Stimulated activated effector memory CD8-positive, alpha-beta T cell treated with anti-CD3 and anti-CD28 coated beads, Interleukin-12 subunit alpha, Interleukin-12 subunit beta, amount 100 ng/mL, for 72 hours (primary cell): ENCODE results near the gene STK11.
A peak's percentile ranks its signal among the peaks of the same experiment; 100 is the strongest.

Experiments
- ATAC-seq: fragments of 150-1000 bp; cut with Tn5 transposase; 2 replicates; pipeline ENCODE4 v1.10.0; 2021
- DNase-seq, 2 donors: peaks; one replicate each; pipeline ENCODE4 v3.0.0; 2021 to 2022; ENCODE audit warnings: low spot score in 2 of 2
- H3K27ac Mint-ChIP-seq: one replicate; pipeline ENCODE4 v1.8.0; 2022; ENCODE audit warnings: mild to moderate bottlenecking, mixed read lengths
- H3K36me3 Mint-ChIP-seq: one replicate; pipeline ENCODE4 v1.8.0; 2022; ENCODE audit warnings: mild to moderate bottlenecking, mixed read lengths
- H3K4me1 Mint-ChIP-seq: one replicate; pipeline ENCODE4 v1.8.0; 2022; ENCODE audit warnings: mixed read lengths
- H3K4me3 Mint-ChIP-seq: one replicate; pipeline ENCODE4 v1.8.0; 2022; ENCODE audit warnings: mild to moderate bottlenecking, mixed read lengths
- H3K9me3 Mint-ChIP-seq: one replicate; pipeline ENCODE4 v1.8.0; 2022; ENCODE audit warnings: mixed read lengths

The STK11 gene

DNA sequence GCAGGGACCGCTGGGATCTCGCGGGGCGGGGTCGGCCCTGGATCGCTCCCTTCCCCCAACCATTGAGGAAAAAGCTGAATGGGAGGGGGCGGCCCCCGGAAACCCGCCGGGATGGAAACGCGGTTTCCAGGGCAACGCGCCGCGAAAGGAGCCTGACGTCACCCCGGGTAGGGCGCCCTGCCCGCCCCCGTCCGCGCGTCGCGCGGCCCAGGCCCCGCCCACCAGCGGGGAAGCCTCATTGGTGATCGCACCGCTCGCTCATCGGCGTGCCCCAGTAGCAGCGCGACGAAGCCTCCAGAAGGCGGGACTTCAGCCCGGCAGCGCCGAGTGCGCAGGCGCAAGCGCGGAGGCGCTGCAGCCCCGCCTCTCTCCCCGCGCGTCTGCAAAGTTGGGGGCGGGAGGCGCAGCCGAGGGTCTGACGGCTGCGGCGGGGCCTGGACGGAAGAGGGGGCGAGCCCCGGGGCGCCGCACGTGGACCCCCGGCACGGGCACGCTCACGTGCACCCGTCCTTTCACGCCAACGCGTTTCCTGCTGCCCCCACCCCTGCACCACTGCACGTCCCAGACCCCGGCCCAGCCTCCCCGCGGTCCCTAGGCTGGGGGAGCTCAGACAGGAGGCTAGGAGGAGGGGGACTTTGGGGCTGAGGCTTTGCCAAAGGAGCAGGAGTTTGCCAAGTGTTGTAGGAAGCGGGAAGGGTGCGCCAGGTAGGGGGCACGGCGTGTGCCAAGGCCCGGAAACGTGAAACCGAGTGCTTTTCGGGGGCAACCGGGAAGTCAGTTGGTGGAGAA lies 55.4 kb downstream of the STK11 start:
- DNase-seq, result peak; percentile 96 to 98
- peak overlapping the region; percentile 98 for H3K4me3 Mint-ChIP-seq
- no peaks in the 10 kb centered on the region for H3K9me3 Mint-ChIP-seq
- ATAC-seq, result peak; percentile 85
- H3K27ac Mint-ChIP-seq, result peak overlapping the region; percentile 97
- peaks cover 71% of the 10 kb centered on the region for H3K36me3 Mint-ChIP-seq
- H3K4me1 Mint-ChIP-seq, result peaks cover 58% of the 10 kb centered on the region

DNA sequence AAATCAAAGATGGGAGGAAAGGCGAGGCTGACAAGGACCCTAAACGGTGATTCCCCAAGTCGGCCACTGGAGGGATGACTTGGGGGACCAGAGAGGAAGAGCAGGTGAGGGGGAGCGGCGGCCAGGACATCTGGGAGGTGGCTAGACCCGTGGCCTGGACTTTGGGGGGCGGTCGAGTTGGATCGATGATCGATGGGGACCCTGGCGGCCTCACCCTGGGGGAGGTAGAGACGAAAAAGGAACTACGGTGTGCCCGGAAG lies 55.9 kb downstream of the STK11 start:
- Mint-ChIP-seq H3K9me3 (no peaks in the 10 kb centered on the region), H3K4me3 (peak overlapping the region; percentile 98), H3K27ac (peak overlapping the region; percentile 97), H3K36me3 (peaks cover 68% of the 10 kb centered on the region), H3K4me1 (peaks cover 59% of the 10 kb centered on the region)
- no peak for DNase-seq
- ATAC-seq, result no peak

DNA sequence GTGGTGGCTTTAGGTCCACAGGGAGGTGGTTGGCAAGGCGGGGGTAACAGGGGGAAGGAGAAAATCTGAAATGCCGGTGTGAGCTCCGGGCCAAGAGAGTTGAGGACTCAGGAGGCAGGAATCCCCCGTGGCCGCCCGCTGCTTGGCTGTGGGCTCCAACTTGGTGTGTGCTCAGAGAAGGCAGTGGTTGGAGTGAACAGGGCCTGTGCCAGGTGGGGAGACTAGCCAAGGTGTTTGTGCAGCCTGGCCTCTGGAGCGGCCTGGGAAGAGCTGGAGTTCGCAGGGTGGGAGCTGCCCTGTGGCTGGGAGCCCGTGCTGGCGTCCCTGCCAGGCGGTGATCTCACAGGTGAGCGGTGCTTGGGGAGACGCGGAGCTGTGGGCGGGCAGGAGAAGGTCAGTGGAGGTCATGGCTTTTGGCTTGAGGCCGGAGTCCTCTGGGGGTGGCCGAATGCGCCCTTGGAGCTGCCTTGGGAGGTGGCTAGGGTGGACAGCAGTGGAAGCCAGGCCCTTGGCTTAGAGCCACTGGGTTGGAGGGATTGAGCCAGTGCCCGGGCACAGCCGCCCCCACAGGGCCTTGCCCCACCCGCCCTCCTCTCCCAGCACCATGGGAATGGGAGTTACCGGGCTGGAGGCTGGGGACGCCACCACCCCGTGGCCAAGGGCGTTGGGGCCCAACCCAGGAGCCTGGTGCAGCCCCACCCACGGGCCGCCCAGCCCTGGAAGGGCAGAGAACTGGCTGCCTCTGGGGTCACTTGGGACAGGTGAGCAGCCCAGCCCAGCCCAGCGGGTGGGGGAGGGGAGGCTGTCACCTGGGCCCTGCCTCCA lies 56.4 kb downstream of the STK11 start:
- Mint-ChIP-seq H3K36me3 (peaks cover 63% of the 10 kb centered on the region), H3K4me1 (peaks cover 60% of the 10 kb centered on the region), H3K4me3 (peak overlapping the region; percentile 98), H3K27ac (peak overlapping the region; percentile 97), H3K9me3 (no peaks in the 10 kb centered on the region)
- ATAC-seq (no peak), DNase-seq (no peak)

DNA sequence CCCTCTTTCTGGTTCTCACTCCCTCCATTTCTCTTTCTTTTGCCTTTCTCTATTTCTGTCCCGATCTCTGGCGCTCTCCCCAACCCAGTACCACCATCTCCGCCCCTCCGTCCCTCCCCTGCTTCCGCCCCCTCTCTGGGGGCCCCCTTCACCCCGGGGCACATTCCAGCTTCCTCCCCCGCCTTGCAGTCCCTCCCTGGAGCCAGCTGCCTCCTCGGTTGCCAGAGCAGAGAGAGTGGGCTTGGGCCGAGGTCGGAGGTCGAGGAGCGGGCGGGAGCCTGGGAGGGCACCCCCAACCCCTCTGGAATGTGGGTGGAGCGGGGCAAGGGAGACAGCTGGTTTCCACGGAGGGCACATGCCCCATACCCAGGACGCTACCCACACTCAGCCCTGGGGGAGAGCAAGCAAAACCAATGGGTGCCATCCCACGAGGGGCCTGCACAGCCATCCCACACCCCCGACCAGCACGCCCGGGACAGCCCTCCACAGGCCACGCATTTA lies 57.1 kb downstream of the STK11 start:
- Mint-ChIP-seq H3K4me3 (peak overlapping the region; percentile 98), H3K4me1 (peaks cover 61% of the 10 kb centered on the region), H3K36me3 (peaks cover 56% of the 10 kb centered on the region), H3K9me3 (no peaks in the 10 kb centered on the region), H3K27ac (peak overlapping the region; percentile 97)
- DNase-seq, result no peak
- ATAC-seq, result no peak

DNA sequence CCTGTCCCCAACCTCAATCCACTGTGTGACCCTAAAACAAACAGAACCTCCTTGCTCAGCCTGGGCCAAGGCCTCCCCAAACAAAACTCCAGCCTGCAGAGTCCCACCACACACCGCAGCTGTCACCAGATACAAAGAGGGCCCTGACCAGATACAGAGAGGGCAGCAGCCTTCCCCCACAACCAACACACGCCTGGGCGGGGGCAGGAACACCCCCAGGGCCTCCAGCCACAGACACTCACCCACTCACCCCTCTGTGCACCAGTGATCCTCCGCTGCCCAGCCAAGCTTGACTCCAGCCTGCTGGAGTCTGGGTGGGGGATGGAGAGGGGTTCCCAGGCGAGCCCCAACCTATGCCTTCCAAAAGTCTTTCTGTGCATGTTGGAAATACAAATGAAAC lies 57.6 kb downstream of the STK11 start:
- H3K9me3 Mint-ChIP-seq, result no peaks in the 10 kb centered on the region
- peaks cover 56% of the 10 kb centered on the region for H3K36me3 Mint-ChIP-seq
- H3K4me1 Mint-ChIP-seq, result peaks cover 61% of the 10 kb centered on the region
- H3K27ac Mint-ChIP-seq, result peak overlapping the region; percentile 97
- H3K4me3 Mint-ChIP-seq, result peak overlapping the region; percentile 98
- no peak for ATAC-seq
- DNase-seq, result no peak

DNA sequence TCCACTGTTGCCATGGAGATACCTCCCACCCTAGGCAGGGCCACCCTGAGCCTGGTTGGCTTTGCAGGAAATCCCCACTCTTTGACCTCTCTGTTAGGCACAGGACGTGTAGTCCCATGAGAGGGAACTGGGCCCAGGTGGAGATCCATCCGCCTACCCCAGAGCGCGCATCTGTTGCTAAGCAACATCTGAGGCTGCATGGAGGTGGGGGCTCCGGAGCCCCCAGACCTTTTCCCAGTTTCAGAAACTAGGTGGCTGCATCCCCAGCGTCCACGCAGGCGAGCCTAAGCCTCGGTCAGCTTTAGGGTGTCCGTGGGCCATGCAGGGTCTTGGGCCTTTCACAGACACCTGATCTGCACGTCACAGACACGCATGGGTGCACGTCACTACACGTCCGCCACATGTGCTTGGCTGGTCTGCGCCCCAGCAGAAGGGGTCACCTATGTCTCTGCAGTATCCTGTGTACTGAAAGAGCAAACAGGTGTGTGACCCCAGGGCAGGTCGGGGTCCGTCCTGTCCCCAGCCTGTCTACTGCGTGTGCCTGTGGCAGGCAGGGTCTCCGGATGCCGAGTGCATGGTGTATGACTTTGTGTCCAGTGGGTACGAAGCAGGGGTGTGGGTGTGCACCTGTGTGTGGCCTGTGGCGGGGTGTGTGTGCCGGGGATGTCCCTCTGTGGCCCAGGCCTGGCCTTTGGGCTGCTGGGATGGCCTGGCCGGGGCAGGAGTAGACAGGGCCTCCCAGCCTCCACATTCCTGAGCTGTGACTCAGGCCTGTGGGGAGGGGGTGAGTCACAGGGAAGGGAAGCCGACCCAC lies 59.4 kb downstream of the STK11 start:
- DNase-seq, result no peak
- H3K27ac Mint-ChIP-seq, result peak overlapping the region; percentile 61
- no peak for ATAC-seq
- peaks cover 56% of the 10 kb centered on the region for H3K36me3 Mint-ChIP-seq
- H3K9me3 Mint-ChIP-seq, result no peaks in the 10 kb centered on the region
- H3K4me1 Mint-ChIP-seq, result peaks cover 65% of the 10 kb centered on the region
- H3K4me3 Mint-ChIP-seq, result peak overlapping the region; percentile 89

DNA sequence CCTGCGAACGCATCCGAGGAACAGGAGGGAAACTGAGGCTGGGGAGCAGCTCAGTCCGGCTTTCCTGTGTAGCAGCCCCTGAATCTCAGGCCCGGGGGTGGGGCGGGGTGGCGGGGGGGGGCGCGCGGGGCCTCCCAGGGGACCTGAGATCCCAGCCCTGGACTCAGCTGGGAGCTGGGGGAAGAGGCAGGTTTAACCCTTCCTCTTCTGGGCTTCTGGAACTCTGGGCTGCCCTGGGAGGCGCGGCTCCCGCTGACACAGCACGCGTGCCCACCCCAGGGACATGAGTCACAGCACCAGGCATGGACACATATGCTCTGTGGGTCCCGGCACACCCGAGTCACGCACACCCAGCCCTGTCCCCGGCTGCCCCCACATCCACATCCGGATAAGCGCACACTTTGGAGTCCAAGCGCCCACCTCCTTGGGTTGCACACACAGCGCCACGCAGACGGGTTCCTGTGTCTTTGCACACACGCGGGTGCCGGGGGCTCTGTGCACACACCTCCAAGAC lies 60.1 kb downstream of the STK11 start:
- peak overlapping the region; percentile 61 for H3K27ac Mint-ChIP-seq
- no peaks in the 10 kb centered on the region for H3K9me3 Mint-ChIP-seq
- H3K36me3 Mint-ChIP-seq, result peaks cover 60% of the 10 kb centered on the region
- ATAC-seq, result peak; percentile 48
- peaks cover 71% of the 10 kb centered on the region for H3K4me1 Mint-ChIP-seq
- DNase-seq, result peak in 1 of 2 donors; percentile 46
- peak overlapping the region; percentile 89 for H3K4me3 Mint-ChIP-seq

DNA sequence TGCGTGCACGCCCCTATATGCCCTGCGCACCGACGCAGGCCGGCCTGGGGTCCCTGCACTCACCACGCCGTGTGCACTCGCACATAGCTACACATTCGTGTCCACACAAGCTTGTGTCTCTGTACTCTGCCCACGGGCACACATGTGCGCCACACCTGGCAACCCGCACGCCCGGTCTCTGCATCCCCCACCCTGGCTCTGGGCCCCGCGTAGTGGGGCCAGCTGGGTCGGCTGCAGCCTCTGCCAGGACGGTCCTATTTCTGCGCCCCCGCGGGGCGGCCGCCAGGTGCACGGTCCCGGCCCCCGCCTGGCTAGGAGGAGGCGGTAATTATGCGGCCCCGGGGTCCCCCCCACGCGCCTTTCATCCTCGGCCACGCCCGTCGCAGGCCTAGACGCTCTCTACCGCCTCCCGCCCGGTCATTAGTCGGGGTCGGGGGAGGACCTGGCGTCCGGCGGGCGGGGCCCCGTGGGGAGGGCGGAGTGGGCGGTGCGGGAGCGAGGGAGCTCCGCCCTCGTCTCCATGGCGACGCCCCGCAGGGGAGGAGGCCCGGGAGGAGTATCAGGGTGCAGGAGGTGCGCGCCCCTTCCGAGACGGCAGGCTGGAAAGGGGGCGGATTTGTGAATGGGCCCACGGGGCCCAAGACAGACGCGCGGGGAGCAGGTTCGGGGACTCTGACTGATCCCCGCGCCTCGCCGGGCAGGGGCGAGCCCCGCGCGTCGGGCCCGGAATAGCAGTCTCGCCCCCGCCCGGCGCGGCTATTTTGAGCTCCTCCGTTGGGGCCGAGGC lies 60.7 kb downstream of the STK11 start:
- H3K9me3 Mint-ChIP-seq, result no peaks in the 10 kb centered on the region
- H3K27ac Mint-ChIP-seq, result peak overlapping the region; percentile 61
- peaks cover 74% of the 10 kb centered on the region for H3K4me1 Mint-ChIP-seq
- peak; percentile 96 for DNase-seq
- H3K4me3 Mint-ChIP-seq, result peak overlapping the region; percentile 89
- peak; percentile 64 for ATAC-seq
- peaks cover 65% of the 10 kb centered on the region for H3K36me3 Mint-ChIP-seq

DNA sequence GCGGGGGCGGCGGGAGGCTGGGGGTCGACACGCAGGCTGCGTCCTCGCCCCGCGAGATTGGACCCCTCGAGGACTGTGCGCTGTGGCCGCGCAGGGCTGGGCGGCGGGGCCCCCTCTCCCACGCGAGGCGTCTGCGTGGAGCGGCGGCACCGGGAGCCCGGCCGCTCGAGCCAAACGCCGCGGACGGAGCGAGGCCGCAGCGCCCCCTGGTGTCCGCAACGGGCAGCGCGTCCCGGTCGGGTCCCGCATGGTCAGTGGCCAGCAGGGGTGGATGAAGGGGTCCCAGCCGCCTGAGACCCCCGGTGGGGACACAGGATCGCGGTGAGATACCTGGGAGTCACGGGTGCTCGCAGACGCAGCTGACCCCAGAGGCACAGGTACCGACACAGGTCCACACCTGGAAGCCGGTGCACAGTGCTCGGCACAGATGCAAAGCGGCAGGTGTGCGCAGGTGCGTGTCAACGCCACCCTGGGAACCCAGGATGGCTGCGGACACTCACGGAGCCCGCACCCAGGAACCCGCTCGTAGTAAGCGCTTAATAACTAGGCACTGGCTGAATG lies 61.4 kb downstream of the STK11 start:
- H3K4me3 Mint-ChIP-seq, result peak overlapping the region; percentile 89
- peak; percentile 6 for ATAC-seq
- DNase-seq, result peak; percentile 91 to 96
- H3K4me1 Mint-ChIP-seq, result peaks cover 74% of the 10 kb centered on the region
- H3K36me3 Mint-ChIP-seq, result peaks cover 65% of the 10 kb centered on the region
- H3K27ac Mint-ChIP-seq, result peak overlapping the region; percentile 61
- no peaks in the 10 kb centered on the region for H3K9me3 Mint-ChIP-seq

DNA sequence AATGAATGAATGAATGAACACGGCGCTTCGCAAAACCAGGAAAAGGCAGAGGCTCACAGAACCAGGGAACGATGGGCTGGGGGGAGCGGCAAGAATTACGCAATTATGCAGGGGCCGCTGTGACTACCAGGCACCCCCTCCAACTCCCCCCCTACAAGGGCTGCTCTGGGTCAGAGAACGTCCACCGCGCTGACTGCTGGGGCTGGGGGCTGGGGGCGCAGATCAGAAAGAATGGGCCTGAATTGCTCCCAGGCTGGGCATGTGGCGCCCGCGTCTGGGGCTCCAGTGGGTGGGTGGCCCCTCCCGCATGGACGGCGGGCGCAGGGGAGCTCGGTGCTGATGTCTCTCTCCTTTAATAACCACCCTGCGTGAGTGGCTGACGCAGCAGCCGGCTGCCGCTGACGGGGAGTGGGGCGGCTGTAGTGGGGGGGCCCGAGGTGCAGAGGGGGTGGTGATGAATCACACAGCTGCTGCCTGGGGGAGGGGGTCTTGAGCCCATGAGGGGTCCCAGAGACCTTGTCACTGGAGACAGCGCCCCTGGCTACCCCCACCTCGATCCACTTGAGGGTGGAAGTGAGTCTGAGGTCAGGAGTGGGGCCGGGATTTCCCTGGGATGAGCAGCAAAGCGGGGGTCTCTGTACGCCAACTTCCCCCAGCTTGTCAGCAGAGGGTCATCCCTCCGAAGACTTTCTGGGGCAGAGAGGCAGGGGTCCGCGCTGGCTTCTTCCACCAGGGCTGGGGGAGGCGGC lies 62.1 kb downstream of the STK11 start:
- Mint-ChIP-seq H3K4me1 (peaks cover 77% of the 10 kb centered on the region), H3K36me3 (peaks cover 70% of the 10 kb centered on the region), H3K4me3 (peak overlapping the region; percentile 89), H3K9me3 (no peaks in the 10 kb centered on the region), H3K27ac (peak overlapping the region; percentile 96)
- DNase-seq (no peak), ATAC-seq (no peak)

DNA sequence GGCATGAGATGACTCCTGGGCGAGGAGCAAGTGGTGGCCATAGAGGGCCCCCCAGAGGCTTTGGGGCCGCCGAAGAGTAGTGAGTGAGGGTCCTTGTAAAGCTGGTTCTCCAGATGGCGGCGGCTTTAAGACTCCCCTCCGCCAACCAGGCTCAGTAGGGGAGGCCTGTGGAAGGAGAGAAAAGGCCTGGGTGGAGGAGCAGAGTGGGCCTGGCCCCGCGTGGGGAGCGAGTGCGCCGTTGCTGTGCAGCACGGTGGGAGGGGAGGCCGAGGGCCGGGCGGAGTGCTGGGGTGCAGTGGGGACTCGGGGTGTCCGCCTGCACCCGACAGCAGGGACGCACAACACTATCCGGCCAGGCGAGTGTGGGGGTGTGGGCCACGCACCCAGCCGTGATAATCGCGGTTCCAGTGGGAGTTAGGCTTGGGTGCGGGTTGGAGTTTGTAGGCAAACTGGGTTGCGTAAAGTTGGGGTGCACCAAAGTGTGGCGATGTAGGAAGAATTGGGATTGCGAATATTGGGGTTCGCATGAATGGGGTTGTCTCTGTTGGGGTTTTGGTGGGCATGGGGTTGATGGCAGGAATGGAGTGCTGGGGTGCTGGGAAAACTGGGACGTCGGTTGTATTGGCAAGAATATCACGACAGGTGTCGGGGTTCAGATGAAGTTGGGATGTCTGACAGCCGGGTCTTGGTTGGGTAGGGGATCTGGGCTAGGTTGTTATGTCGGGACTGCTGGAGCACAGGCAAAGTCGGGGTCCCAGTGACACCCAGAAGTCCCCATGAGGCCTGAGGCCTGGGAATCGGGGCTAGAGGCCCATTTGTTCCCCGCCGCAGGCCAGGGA lies 62.9 kb downstream of the STK11 start:
- Mint-ChIP-seq H3K9me3 (no peaks in the 10 kb centered on the region), H3K4me1 (peaks cover 77% of the 10 kb centered on the region), H3K36me3 (peaks cover 78% of the 10 kb centered on the region), H3K27ac (peak overlapping the region; percentile 96), H3K4me3 (peak overlapping the region; percentile 89)
- ATAC-seq, result no peak
- DNase-seq, result no peak

DNA sequence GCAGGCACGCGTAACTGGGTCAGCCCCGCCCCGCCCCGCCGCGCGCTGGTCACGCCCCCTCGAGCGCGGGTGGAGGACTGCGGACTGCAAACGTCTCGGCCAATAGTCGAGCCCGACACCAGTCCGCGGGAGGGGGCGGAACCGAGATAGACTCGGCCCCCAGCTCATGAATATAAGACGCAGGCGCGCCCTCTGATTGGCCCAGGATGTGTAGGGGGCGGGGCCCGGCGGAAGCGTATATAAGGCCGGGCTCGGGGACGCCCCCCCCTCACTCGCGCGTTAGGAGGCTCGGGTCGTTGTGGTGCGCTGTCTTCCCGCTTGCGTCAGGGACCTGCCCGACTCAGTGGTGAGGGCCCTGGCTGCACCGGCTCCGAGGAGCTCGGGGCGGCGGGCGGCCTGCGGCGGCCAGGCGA lies 63.5 kb downstream of the STK11 start, which contains the start of gene CIRBP:
TSS of gene CIRBP (plus strand) at position 268 of the 413 bp plus-strand sequence. CDS start 1,602 bp downstream, outside the sequence.
- H3K27ac Mint-ChIP-seq, result peak within 1 kb of the TSS; percentile 96
- ATAC-seq (peak; percentile 80), DNase-seq (peak; percentile 98 to 99)
- H3K4me1 Mint-ChIP-seq, result peaks cover 82% of the 10 kb centered on the region
- peaks cover 83% of the 10 kb centered on the region for H3K36me3 Mint-ChIP-seq
- H3K9me3 Mint-ChIP-seq, result no peaks in the 10 kb centered on the region
- peak within 1 kb of the TSS; percentile 89 for H3K4me3 Mint-ChIP-seq
